ENCODE results near the gene ZNF335. TPM values are rescaled to one million over a fixed set of nuclear protein-coding genes. Genes with fewer than 3 reads are reported as not detected.
"Not testable (repeated sequence)": the region's sequence is repeated elsewhere in the genome, so short reads cannot be mapped to it uniquely, and the experiment has no call there.

ZNF335 gene
- total RNA-seq, 3 donors from 2014 or later, result 39.7 to 46.4 (median 41.6) TPM

GRCh38 chr20:46007671-46008070 is 35.7 kb upstream of the ZNF335 start:
- H3K36me3 Mint-ChIP-seq (ENCODE audit: insufficient read depth), result no peaks in the 10 kb centered on the region
- H3K27me3 Mint-ChIP-seq (ENCODE audit: low read depth), result peaks cover 37% of the 10 kb centered on the region
- no peak overlapping the region for H3K4me3 Mint-ChIP-seq
- H3K9me3 Mint-ChIP-seq, result no peaks in the 10 kb centered on the region
- DNase-seq (no peak), ATAC-seq (no peak)
- peaks cover 79% of the 10 kb centered on the region for H3K4me1 Mint-ChIP-seq (ENCODE audit: low read depth)

- ATAC-seq (no peak), DNase-seq (no peak)
- Mint-ChIP-seq H3K27me3 (ENCODE audit: low read depth) (peaks cover 31% of the 10 kb centered on the region), H3K4me3 (no peak overlapping the region), H3K4me1 (ENCODE audit: low read depth) (peaks cover 80% of the 10 kb centered on the region), H3K36me3 (ENCODE audit: insufficient read depth) (no peaks in the 10 kb centered on the region), H3K9me3 (no peaks in the 10 kb centered on the region)
These were observed 35.0 kb upstream of the ZNF335 start for GRCh38 chr20:46006964-46007363.

GRCh38 chr20:46006022-46006705 is 34.2 kb upstream of the ZNF335 start:
- H3K4me3 Mint-ChIP-seq, result no peak overlapping the region
- H3K4me1 Mint-ChIP-seq (ENCODE audit: low read depth), result peaks cover 77% of the 10 kb centered on the region
- H3K27me3 Mint-ChIP-seq (ENCODE audit: low read depth), result peaks cover 23% of the 10 kb centered on the region
- H3K9me3 Mint-ChIP-seq, result no peaks in the 10 kb centered on the region
- no peak for ATAC-seq
- no peak for DNase-seq
- H3K36me3 Mint-ChIP-seq (ENCODE audit: insufficient read depth), result no peaks in the 10 kb centered on the region

- DNase-seq (no peak), ATAC-seq (peak in 1 of 2 donors; percentile 26)
- Mint-ChIP-seq H3K9me3 (no peaks in the 10 kb centered on the region), H3K36me3 (ENCODE audit: insufficient read depth) (no peaks in the 10 kb centered on the region), H3K4me3 (peak overlapping the region; percentile 66), H3K4me1 (ENCODE audit: low read depth) (peaks cover 78% of the 10 kb centered on the region), H3K27me3 (ENCODE audit: low read depth) (peaks cover 12% of the 10 kb centered on the region)
These were observed 33.0 kb upstream of the ZNF335 start for GRCh38 chr20:46004889-46005473.

GRCh38 chr20:46004187-46004586 is 32.2 kb upstream of the ZNF335 start:
- Mint-ChIP-seq H3K9me3 (no peaks in the 10 kb centered on the region), H3K36me3 (ENCODE audit: insufficient read depth) (no peaks in the 10 kb centered on the region), H3K4me1 (ENCODE audit: low read depth) (peaks cover 79% of the 10 kb centered on the region), H3K4me3 (no peak overlapping the region), H3K27me3 (ENCODE audit: low read depth) (peaks cover 5% of the 10 kb centered on the region)
- ATAC-seq, result no peak
- DNase-seq, result no peak

- ATAC-seq (no peak), DNase-seq (no peak)
- no peak overlapping the region for H3K4me3 Mint-ChIP-seq
- H3K4me1 Mint-ChIP-seq (ENCODE audit: low read depth), result peaks cover 84% of the 10 kb centered on the region
- no peaks in the 10 kb centered on the region for H3K36me3 Mint-ChIP-seq (ENCODE audit: insufficient read depth)
- no peaks in the 10 kb centered on the region for H3K9me3 Mint-ChIP-seq
- H3K27me3 Mint-ChIP-seq (ENCODE audit: low read depth), result no peaks in the 10 kb centered on the region
These were observed 30.0 kb upstream of the ZNF335 start for GRCh38 chr20:46002008-46002407.

GRCh38 chr20:46001498-46001897 is 29.5 kb upstream of the ZNF335 start:
- DNase-seq (no peak), ATAC-seq (no peak)
- H3K9me3 Mint-ChIP-seq, result no peaks in the 10 kb centered on the region
- no peaks in the 10 kb centered on the region for H3K27me3 Mint-ChIP-seq (ENCODE audit: low read depth)
- H3K4me1 Mint-ChIP-seq (ENCODE audit: low read depth), result peaks cover 85% of the 10 kb centered on the region
- H3K4me3 Mint-ChIP-seq, result no peak overlapping the region
- no peaks in the 10 kb centered on the region for H3K36me3 Mint-ChIP-seq (ENCODE audit: insufficient read depth)

GRCh38 chr20:46000262-46000996 is 28.4 kb upstream of the ZNF335 start:
- Mint-ChIP-seq H3K9me3 (no peaks in the 10 kb centered on the region), H3K27me3 (ENCODE audit: low read depth) (no peaks in the 10 kb centered on the region), H3K4me3 (no peak overlapping the region), H3K36me3 (ENCODE audit: insufficient read depth) (no peaks in the 10 kb centered on the region), H3K4me1 (ENCODE audit: low read depth) (peaks cover 79% of the 10 kb centered on the region)
- ATAC-seq, result peak; percentile 47 to 61
- DNase-seq, result no peak

- no peak for ATAC-seq
These were observed 27.7 kb upstream of the ZNF335 start for GRCh38 chr20:45999557-46000261.

GRCh38 chr20:45998761-45999160 is 26.8 kb upstream of the ZNF335 start:
- no peaks in the 10 kb centered on the region for H3K27me3 Mint-ChIP-seq (ENCODE audit: low read depth)
- ATAC-seq (peak; percentile 70 to 79), DNase-seq (no peak)
- no peaks in the 10 kb centered on the region for H3K9me3 Mint-ChIP-seq
- H3K4me1 Mint-ChIP-seq (ENCODE audit: low read depth), result peaks cover 71% of the 10 kb centered on the region
- H3K36me3 Mint-ChIP-seq (ENCODE audit: insufficient read depth), result no peaks in the 10 kb centered on the region
- H3K4me3 Mint-ChIP-seq, result no peak overlapping the region

More at GRCh38 chr20:45999557-46000261, 27.7 kb upstream of the ZNF335 start:
- DNase-seq, result no peak
- Mint-ChIP-seq H3K4me3 (no peak overlapping the region), H3K27me3 (ENCODE audit: low read depth) (no peaks in the 10 kb centered on the region), H3K9me3 (no peaks in the 10 kb centered on the region), H3K4me1 (ENCODE audit: low read depth) (peaks cover 79% of the 10 kb centered on the region), H3K36me3 (ENCODE audit: insufficient read depth) (no peaks in the 10 kb centered on the region)

- Mint-ChIP-seq H3K4me1 (ENCODE audit: low read depth) (peaks cover 67% of the 10 kb centered on the region), H3K4me3 (no peak overlapping the region), H3K27me3 (ENCODE audit: low read depth) (no peaks in the 10 kb centered on the region), H3K36me3 (ENCODE audit: insufficient read depth) (no peaks in the 10 kb centered on the region), H3K9me3 (no peaks in the 10 kb centered on the region)
- ATAC-seq, result peak in 1 of 2 donors; percentile 20
- DNase-seq, result no peak
These were observed 26.3 kb upstream of the ZNF335 start for GRCh38 chr20:45998337-45998736.

GRCh38 chr20:45997187-45997586 is 25.2 kb upstream of the ZNF335 start:
- Mint-ChIP-seq H3K4me1 (ENCODE audit: low read depth) (peaks cover 62% of the 10 kb centered on the region), H3K4me3 (no peak overlapping the region), H3K9me3 (no peaks in the 10 kb centered on the region)

GRCh38 chr20:45995495-45996097 is 23.6 kb upstream of the ZNF335 start:
- not testable (repeated sequence) for H3K4me3 Mint-ChIP-seq; H3K27me3 Mint-ChIP-seq (ENCODE audit: low read depth); H3K9me3 Mint-ChIP-seq; ATAC-seq; DNase-seq; H3K36me3 Mint-ChIP-seq (ENCODE audit: insufficient read depth)
- peaks cover 50% of the 10 kb centered on the region for H3K4me1 Mint-ChIP-seq (ENCODE audit: low read depth)

More at GRCh38 chr20:45997187-45997586, 25.2 kb upstream of the ZNF335 start:
- Mint-ChIP-seq H3K27me3 (ENCODE audit: low read depth) (no peaks in the 10 kb centered on the region), H3K36me3 (ENCODE audit: insufficient read depth) (no peaks in the 10 kb centered on the region)
- ATAC-seq, result no peak
- DNase-seq, result no peak

All from activated T-cell treated with anti-CD3 and anti-CD28 coated beads, Interleukin-2, amount 50 U/mL, for 4 hours (primary cell).